Thoracic aorta (tissue), 2 donors: ENCODE results near the gene SPATA46. TPM values are rescaled to one million over a fixed set of nuclear protein-coding genes. Genes with fewer than 3 reads are reported as not detected.
"Not testable (repeated sequence)": the region's sequence is repeated elsewhere in the genome, so short reads cannot be mapped to it uniquely, and the experiment has no call there.

Experiments
- ATAC-seq: fragments of 150-250 bp; one replicate; pipeline ENCODE4 v1.8.0; 2017; ENCODE audit warnings: low read depth; ENCODE audit not compliant: insufficient number of reproducible peaks, low FRiP score
- DNase-seq: peaks from one replicate; pipeline ENCODE4 v3.0.0-alpha.2; 2020; ENCODE audit warnings: low spot score
- H3K27ac ChIP-seq, 2 donors: fragments of 200-600 bp; sonication (generic); 1 replicate in 1 of 2; 2 replicates in 1 of 2; pipeline ENCODE4 v1.5.1; 2016; ENCODE audit warnings: mild to moderate bottlenecking in 2 of 2, moderate library complexity in 2 of 2
- H3K27me3 ChIP-seq: fragments of 200-600 bp; sonication (generic); replicated peaks from 2 replicates; pipeline ENCODE4 v1.6.0; 2016; ENCODE audit warnings: mild to moderate bottlenecking; ENCODE audit not compliant: insufficient read depth
- H3K36me3 ChIP-seq: fragments of 200-600 bp; sonication (generic); one replicate; pipeline ENCODE4 v1.5.1; 2016
- H3K4me1 ChIP-seq, 2 donors: fragments of 200-600 bp; sonication (generic); 1 replicate in 1 of 2; 2 replicates in 1 of 2; pipeline versions ENCODE4 v1.5.1 to v1.6.0; 2016; ENCODE audit warnings: low read depth in 2 of 2, mild to moderate bottlenecking in 1 of 2; ENCODE audit not compliant: control insufficient read depth in 1 of 2
- H3K4me3 ChIP-seq: fragments of 200-600 bp; sonication (generic); 2 replicates; pipeline ENCODE4 v1.5.1; 2016; ENCODE audit warnings: mild to moderate bottlenecking
- H3K9me3 ChIP-seq: fragments of 200-600 bp; sonication (generic); 2 replicates; pipeline ENCODE4 v1.5.1; 2016
- total RNA-seq, 2 donors: library from RNA; depleted of rRNA; stranded (reverse); fragments of >200 nt; gene quantifications; one replicate each; pipeline versions ENCODE4 v1.1.0 to v1.2.3, GENCODE V29; 2016
- TF ChIP-seq, protein P1 (sequence below): fragments of 200-600 bp; sonication (generic); IDR thresholded peaks from one replicate; pipeline ENCODE4 v1.5.1; 2019; ENCODE audit warnings: antibody characterized with exemption

SPATA46 gene
- total RNA-seq, 2 donors from 2014 or later = not detected

- no peaks in the 10 kb centered on the region for H3K36me3 ChIP-seq
- TF ChIP-seq, protein P1, sequence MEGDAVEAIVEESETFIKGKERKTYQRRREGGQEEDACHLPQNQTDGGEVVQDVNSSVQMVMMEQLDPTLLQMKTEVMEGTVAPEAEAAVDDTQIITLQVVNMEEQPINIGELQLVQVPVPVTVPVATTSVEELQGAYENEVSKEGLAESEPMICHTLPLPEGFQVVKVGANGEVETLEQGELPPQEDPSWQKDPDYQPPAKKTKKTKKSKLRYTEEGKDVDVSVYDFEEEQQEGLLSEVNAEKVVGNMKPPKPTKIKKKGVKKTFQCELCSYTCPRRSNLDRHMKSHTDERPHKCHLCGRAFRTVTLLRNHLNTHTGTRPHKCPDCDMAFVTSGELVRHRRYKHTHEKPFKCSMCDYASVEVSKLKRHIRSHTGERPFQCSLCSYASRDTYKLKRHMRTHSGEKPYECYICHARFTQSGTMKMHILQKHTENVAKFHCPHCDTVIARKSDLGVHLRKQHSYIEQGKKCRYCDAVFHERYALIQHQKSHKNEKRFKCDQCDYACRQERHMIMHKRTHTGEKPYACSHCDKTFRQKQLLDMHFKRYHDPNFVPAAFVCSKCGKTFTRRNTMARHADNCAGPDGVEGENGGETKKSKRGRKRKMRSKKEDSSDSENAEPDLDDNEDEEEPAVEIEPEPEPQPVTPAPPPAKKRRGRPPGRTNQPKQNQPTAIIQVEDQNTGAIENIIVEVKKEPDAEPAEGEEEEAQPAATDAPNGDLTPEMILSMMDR = no peak
- H3K27me3 ChIP-seq = no peaks in the 10 kb centered on the region
- H3K27ac ChIP-seq = no peak overlapping the region
- ATAC-seq = no peak
- no peak for DNase-seq
- H3K4me3 ChIP-seq = no peak overlapping the region
- no peaks in the 10 kb centered on the region for H3K9me3 ChIP-seq
- H3K4me1 ChIP-seq = no peaks in the 10 kb centered on the region
These were observed 23.6 kb downstream of the SPATA46 start for GRCh38 chr1:162353078-162353477.

GRCh38 chr1:162351874-162352273 lies 24.8 kb downstream of the SPATA46 start:
- not testable (repeated sequence) for ATAC-seq, H3K4me3 ChIP-seq, H3K36me3 ChIP-seq, H3K9me3 ChIP-seq, H3K4me1 ChIP-seq, H3K27me3 ChIP-seq, DNase-seq, H3K27ac ChIP-seq

DNA sequence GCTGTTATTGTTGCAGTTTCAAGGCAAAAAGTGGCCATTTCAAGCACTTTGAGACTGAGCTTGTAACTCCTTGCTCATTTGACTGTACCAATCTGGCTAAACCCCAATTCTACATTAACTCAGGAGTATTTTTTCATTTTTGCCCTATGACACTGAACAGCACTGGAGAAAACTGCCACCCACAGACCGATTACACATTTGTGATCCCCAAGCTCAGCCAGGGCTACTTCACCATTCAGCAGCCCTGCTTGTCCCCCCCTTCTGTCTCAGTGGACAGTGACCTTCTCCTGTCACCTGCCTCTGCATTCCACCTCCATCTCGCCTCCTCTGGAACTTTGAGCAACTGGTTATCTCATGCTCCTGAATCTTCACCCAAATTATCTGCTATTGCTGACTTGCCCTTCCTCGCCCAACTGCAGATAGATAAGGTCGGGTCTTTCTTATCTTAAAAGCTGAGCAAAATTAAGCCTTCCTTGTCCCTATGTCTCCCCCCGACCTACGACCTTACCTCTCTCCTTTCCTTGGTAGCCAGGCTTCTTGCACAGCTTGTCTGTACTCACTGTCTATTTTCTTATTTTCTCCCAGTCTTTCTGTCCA lies 25.3 kb downstream of the SPATA46 start:
- Histone ChIP-seq H3K27me3 (no peaks in the 10 kb centered on the region), H3K27ac (no peak overlapping the region), H3K9me3 (no peaks in the 10 kb centered on the region), H3K4me3 (no peak overlapping the region), H3K4me1 (no peaks in the 10 kb centered on the region), H3K36me3 (no peaks in the 10 kb centered on the region)
- ATAC-seq (no peak), DNase-seq (no peak)
- TF ChIP-seq, protein P1 = no peak

DNA sequence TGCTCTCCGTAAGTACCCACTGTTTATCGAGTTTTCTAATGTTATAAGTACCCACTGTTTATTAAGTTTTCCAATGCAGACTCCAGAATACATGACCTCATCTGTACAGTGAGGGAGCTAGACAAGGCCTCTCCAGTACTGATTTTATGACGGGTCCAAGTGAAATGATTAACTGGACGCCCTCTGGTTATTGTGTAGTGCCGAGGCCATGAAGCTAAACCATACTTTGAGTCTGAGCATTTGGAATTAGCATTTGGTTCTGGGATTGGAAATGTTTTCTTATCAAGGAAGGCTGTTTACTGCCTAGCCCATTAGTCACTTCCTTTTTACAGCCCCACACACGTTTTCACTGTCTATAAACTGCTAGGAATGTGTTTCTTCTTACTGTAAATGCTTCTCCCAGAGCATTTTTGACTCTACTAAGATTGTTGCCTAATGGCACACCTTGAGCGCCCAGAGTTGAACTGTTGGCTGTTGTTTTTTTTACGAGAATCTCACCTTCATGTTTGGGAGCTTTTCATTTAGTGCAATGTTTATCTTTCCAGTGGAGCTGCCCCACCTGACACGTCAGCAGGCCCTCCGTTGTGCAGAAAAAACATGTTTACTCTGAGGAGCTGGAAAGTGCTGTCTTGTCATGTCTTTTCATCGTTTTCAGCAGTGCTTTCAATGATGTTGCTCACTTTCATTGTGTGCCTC lies 26.9 kb downstream of the SPATA46 start:
- TF ChIP-seq, protein P1 = no peak
- H3K27me3 ChIP-seq = no peaks in the 10 kb centered on the region
- no peak overlapping the region for H3K27ac ChIP-seq
- H3K4me3 ChIP-seq = no peak overlapping the region
- H3K4me1 ChIP-seq = no peaks in the 10 kb centered on the region
- H3K9me3 ChIP-seq = no peaks in the 10 kb centered on the region
- ATAC-seq (no peak), DNase-seq (no peak)
- no peaks in the 10 kb centered on the region for H3K36me3 ChIP-seq

DNA sequence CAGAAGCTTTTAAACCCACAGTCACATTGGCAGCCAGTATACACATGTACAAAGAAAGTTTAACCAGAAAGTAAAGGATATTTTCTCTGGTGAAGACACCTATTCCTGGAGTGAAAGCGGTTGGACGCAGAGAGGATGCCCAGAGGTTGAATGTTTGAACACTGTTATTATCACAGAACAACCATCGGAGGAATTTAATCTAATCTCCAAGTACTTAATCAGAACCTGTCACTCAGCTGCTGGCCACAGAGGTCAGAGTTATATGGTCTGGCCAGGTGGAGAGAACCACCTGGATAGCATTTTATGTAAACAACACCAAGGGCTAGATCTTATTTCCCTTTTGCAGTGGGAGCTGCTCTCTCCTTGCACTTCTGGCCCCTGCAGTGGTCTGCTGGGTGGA lies 29.4 kb downstream of the SPATA46 start:
- Histone ChIP-seq H3K4me1 (no peaks in the 10 kb centered on the region), H3K36me3 (no peaks in the 10 kb centered on the region), H3K27ac (no peak overlapping the region), H3K27me3 (no peaks in the 10 kb centered on the region), H3K9me3 (no peaks in the 10 kb centered on the region), H3K4me3 (no peak overlapping the region)
- TF ChIP-seq, protein P1 = no peak
- ATAC-seq (no peak), DNase-seq (no peak)
